ENCODE results near the gene NCKAP1. TPM values are rescaled to one million over a fixed set of nuclear protein-coding genes. Genes with fewer than 3 reads are reported as not detected.
A peak's percentile ranks its signal among the peaks of the same experiment; 100 is the strongest.
"Not testable (repeated sequence)": the region's sequence is repeated elsewhere in the genome, so short reads cannot be mapped to it uniquely, and the experiment has no call there.

Gene NCKAP1
- total RNA-seq, 1 experiment from 2014 or later, result 124 TPM

GRCh38 chr2:182907081-182907830 is 131.0 kb downstream of the NCKAP1 start:
- no peak for DNase-seq (ENCODE audit: low read depth)

- DNase-seq (ENCODE audit: low read depth), result no peak
Measured at GRCh38 chr2:182906454-182906853, 131.8 kb downstream of the NCKAP1 start.

- DNase-seq (ENCODE audit: low read depth), result no peak
Measured at GRCh38 chr2:182904844-182905243, 133.4 kb downstream of the NCKAP1 start.

- DNase-seq (ENCODE audit: low read depth), result no peak
Measured at GRCh38 chr2:182903566-182903965, 134.7 kb downstream of the NCKAP1 start.

- no peak for DNase-seq (ENCODE audit: low read depth)
Measured at GRCh38 chr2:182901748-182902147, 136.5 kb downstream of the NCKAP1 start.

- DNase-seq (ENCODE audit: low read depth), result no peak
Measured at GRCh38 chr2:182898718-182899117, 139.5 kb downstream of the NCKAP1 start.

GRCh38 chr2:182897137-182897536 is 141.1 kb downstream of the NCKAP1 start:
- DNase-seq (ENCODE audit: low read depth), result no peak

GRCh38 chr2:182895798-182896197 is 142.5 kb downstream of the NCKAP1 start:
- no peak for DNase-seq (ENCODE audit: low read depth)

GRCh38 chr2:182895169-182895568 is 143.1 kb downstream of the NCKAP1 start:
- DNase-seq (ENCODE audit: low read depth), result no peak

- DNase-seq (ENCODE audit: low read depth), result no peak
Measured at GRCh38 chr2:182894174-182894573, 144.1 kb downstream of the NCKAP1 start.

- no peak for DNase-seq (ENCODE audit: low read depth)
Measured at GRCh38 chr2:182893666-182894065, 144.6 kb downstream of the NCKAP1 start.

GRCh38 chr2:182893035-182893434 is 145.2 kb downstream of the NCKAP1 start:
- DNase-seq (ENCODE audit: low read depth), result not testable (repeated sequence)

GRCh38 chr2:182891611-182892010 is 146.6 kb downstream of the NCKAP1 start:
- no peak for DNase-seq (ENCODE audit: low read depth)

- no peak for DNase-seq (ENCODE audit: low read depth)
Measured at GRCh38 chr2:182890773-182891378, 147.4 kb downstream of the NCKAP1 start.

GRCh38 chr2:182890305-182890704 is 148.0 kb downstream of the NCKAP1 start:
- no peak for DNase-seq (ENCODE audit: low read depth)

GRCh38 chr2:182887753-182888415 is 150.4 kb downstream of the NCKAP1 start:
- DNase-seq (ENCODE audit: low read depth), result no peak

- no peak for DNase-seq (ENCODE audit: low read depth)
Measured at GRCh38 chr2:182887093-182887492, 151.2 kb downstream of the NCKAP1 start.

- no peak for DNase-seq (ENCODE audit: low read depth)
Measured at GRCh38 chr2:182885771-182886170, 152.5 kb downstream of the NCKAP1 start.

GRCh38 chr2:182883451-182883850 is 154.8 kb downstream of the NCKAP1 start:
- DNase-seq (ENCODE audit: low read depth), result peak; percentile 54

- DNase-seq (ENCODE audit: low read depth), result not testable (repeated sequence)
Measured at GRCh38 chr2:182880100-182880499, 158.2 kb downstream of the NCKAP1 start.

- not testable (repeated sequence) for DNase-seq (ENCODE audit: low read depth)
Measured at GRCh38 chr2:182876653-182877052, 161.6 kb downstream of the NCKAP1 start.

GRCh38 chr2:182870227-182870626 is 168.0 kb downstream of the NCKAP1 start:
- peak; percentile 22 for DNase-seq (ENCODE audit: low read depth)

Measured in M059J (cell line).